CD4-positive, CD25-positive, alpha-beta regulatory T cell (primary cell): Measurements from ENCODE around the gene ADORA3. TPM values are rescaled to one million over a fixed set of nuclear protein-coding genes. Genes with fewer than 3 reads are reported as not detected.

ENCODE experiments used
- ATAC-seq, 2 donors: fragments of 150-1000 bp; cut with Tn5 transposase; one replicate each; pipeline ENCODE4 v1.10.0; 2021; ENCODE audit warnings: low read depth in 2 of 2, moderate number of reproducible peaks in 2 of 2, moderate library complexity in 1 of 2
- DNase-seq, 3 donors: peaks; one replicate each; pipeline versions ENCODE4 v3.0.0 to v3.0.0-alpha.2; 2012 to 2022; ENCODE audit warnings: mixed read lengths in 1 of 3
- H3K27ac ChIP-seq: one replicate; pipeline ENCODE4 v1.7.0; 2013; ENCODE audit warnings: mild to moderate bottlenecking, low read length; ENCODE audit not compliant: insufficient read depth, poor library complexity, severe bottlenecking
- H3K27me3 ChIP-seq: one replicate; pipeline ENCODE4 v1.7.0; 2013; ENCODE audit warnings: low read length; ENCODE audit not compliant: control insufficient read depth, insufficient read depth
- H3K36me3 ChIP-seq: one replicate; pipeline ENCODE4 v1.7.0; 2013; ENCODE audit warnings: mild to moderate bottlenecking, low read length, moderate library complexity; ENCODE audit not compliant: control insufficient read depth, insufficient read depth
- H3K4me1 ChIP-seq: 2 replicates; pipeline ENCODE4 v1.7.0; 2013; ENCODE audit warnings: mild to moderate bottlenecking, low read length; ENCODE audit not compliant: insufficient read depth, control insufficient read depth, poor library complexity, severe bottlenecking
- H3K4me3 ChIP-seq: one replicate; pipeline ENCODE4 v1.7.0; 2013; ENCODE audit warnings: low read depth, mild to moderate bottlenecking, low read length, moderate library complexity
- H3K9me3 ChIP-seq, 2 experiments: 1 replicate in 1 of 2; 2 replicates in 1 of 2; pipeline ENCODE4 v1.7.0; 2013; ENCODE audit warnings: low read length in 2 of 2, mild to moderate bottlenecking in 1 of 2, moderate library complexity in 1 of 2; ENCODE audit not compliant: control insufficient read depth in 2 of 2
- H3K27ac Mint-ChIP-seq, 3 donors: one replicate each; pipeline ENCODE4 v1.8.0; 2020 to 2022; ENCODE audit warnings: mild to moderate bottlenecking in 3 of 3, mixed read lengths in 3 of 3, moderate library complexity in 2 of 3
- H3K27me3 Mint-ChIP-seq: one replicate; pipeline ENCODE4 v1.8.0; 2022; ENCODE audit warnings: mild to moderate bottlenecking, mixed read lengths
- H3K36me3 Mint-ChIP-seq: one replicate; pipeline ENCODE4 v1.8.0; 2020; ENCODE audit warnings: mixed read lengths
- H3K4me1 Mint-ChIP-seq, 4 donors: one replicate each; pipeline ENCODE4 v1.8.0; 2020 to 2022; ENCODE audit warnings: mixed read lengths in 4 of 4, mild to moderate bottlenecking in 1 of 4
- H3K4me3 Mint-ChIP-seq, 4 donors: one replicate each; pipeline ENCODE4 v1.8.0; 2020 to 2022; ENCODE audit warnings: mild to moderate bottlenecking in 4 of 4, mixed read lengths in 4 of 4, moderate library complexity in 3 of 4
- H3K9me3 Mint-ChIP-seq, 7 donors: one replicate each; pipeline ENCODE4 v1.8.0; 2020 to 2022; ENCODE audit warnings: mixed read lengths in 7 of 7, mild to moderate bottlenecking in 3 of 7, moderate library complexity in 2 of 7
- polyA plus RNA-seq, 4 donors: library from polyadenylated mRNA; unstranded; fragments of 300-500 nt; fragmentation: Illumina TruSeq; gene quantifications; one replicate each; pipeline ENCODE4 v1.2.3, GENCODE V29; 2021
- total RNA-seq: library from RNA; stranded (reverse); gene quantifications from one replicate; pipeline ENCODE4 v1.2.3, GENCODE V29; 2022

The ADORA3 gene
- total and polyA plus RNA-seq, 5 donors from 2014 or later = not detected

- H3K27me3 Mint-ChIP-seq = peaks cover 12% of the 10 kb centered on the region
- DNase-seq (no peak), ATAC-seq (no peak)
- no peaks in the 10 kb centered on the region for H3K36me3 Mint-ChIP-seq
- no peaks in the 10 kb centered on the region for H3K27me3 ChIP-seq
- H3K27ac ChIP-seq = no peak overlapping the region
- H3K4me1 Mint-ChIP-seq = no peaks in the 10 kb centered on the region
- peaks cover 0 to 6% (median 2%) of the 10 kb centered on the region in 7 donors for H3K9me3 Mint-ChIP-seq
- H3K4me3 ChIP-seq = no peak overlapping the region
- no peaks in the 10 kb centered on the region for H3K4me1 ChIP-seq
- no peak overlapping the region for H3K4me3 Mint-ChIP-seq
- no peak overlapping the region for H3K27ac Mint-ChIP-seq
- H3K9me3 ChIP-seq = no peaks in the 10 kb centered on the region
- no peaks in the 10 kb centered on the region for H3K36me3 ChIP-seq
Observed at GRCh38 chr1:111491070-111491469, 12.4 kb downstream of the ADORA3 start.

- Mint-ChIP-seq H3K4me3 (no peak overlapping the region), H3K27me3 (peaks cover 12% of the 10 kb centered on the region), H3K9me3 (peaks cover 0 to 2% (median 0%) of the 10 kb centered on the region in 7 donors), H3K36me3 (no peaks in the 10 kb centered on the region), H3K27ac (peak overlapping the region in 1 of 3 donors; percentile 35), H3K4me1 (peaks cover 0 to 2% (median 0%) of the 10 kb centered on the region in 4 donors)
- ATAC-seq (no peak), DNase-seq (no peak)
- Histone ChIP-seq H3K4me3 (no peak overlapping the region), H3K27ac (no peak overlapping the region), H3K9me3 (no peaks in the 10 kb centered on the region), H3K27me3 (no peaks in the 10 kb centered on the region), H3K36me3 (no peaks in the 10 kb centered on the region), H3K4me1 (no peaks in the 10 kb centered on the region)
Observed at GRCh38 chr1:111490220-111490619, 13.2 kb downstream of the ADORA3 start.

GRCh38 chr1:111489604-111490003 lies 13.8 kb downstream of the ADORA3 start:
- peak overlapping the region in 1 of 3 donors; percentile 55 for H3K27ac Mint-ChIP-seq
- H3K27ac ChIP-seq = no peak overlapping the region
- no peak overlapping the region for H3K4me3 ChIP-seq
- ATAC-seq = no peak
- H3K4me3 Mint-ChIP-seq = no peak overlapping the region
- no peak for DNase-seq
- H3K9me3 Mint-ChIP-seq = peaks cover 0 to 2% (median 0%) of the 10 kb centered on the region in 7 donors
- no peaks in the 10 kb centered on the region for H3K4me1 ChIP-seq
- no peaks in the 10 kb centered on the region for H3K9me3 ChIP-seq
- peaks cover 12% of the 10 kb centered on the region for H3K27me3 Mint-ChIP-seq
- H3K4me1 Mint-ChIP-seq = peaks cover 0 to 3% (median 1%) of the 10 kb centered on the region in 4 donors
- H3K36me3 Mint-ChIP-seq = no peaks in the 10 kb centered on the region
- no peaks in the 10 kb centered on the region for H3K27me3 ChIP-seq
- no peaks in the 10 kb centered on the region for H3K36me3 ChIP-seq

DNA sequence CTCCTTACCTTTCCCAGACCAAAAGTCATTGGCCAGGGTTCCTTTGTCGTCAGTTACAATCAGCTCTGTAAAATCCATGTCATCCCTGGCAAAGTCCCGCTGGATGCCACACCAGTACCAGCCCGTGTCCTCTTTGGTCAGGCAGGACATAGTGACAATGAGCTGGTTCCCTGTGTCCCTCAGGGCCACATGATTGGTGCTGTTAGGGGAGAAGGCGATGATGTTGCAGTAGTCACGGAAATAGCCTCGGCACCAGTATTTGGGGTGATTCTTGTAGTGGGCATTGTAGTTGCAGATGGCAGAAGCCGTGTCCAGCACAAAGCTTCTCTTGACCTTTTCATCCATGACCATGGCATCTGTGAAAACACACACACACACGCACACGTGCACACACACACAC lies 14.8 kb downstream of the ADORA3 start:
- Histone ChIP-seq H3K27ac (no peak overlapping the region), H3K4me3 (no peak overlapping the region), H3K36me3 (no peaks in the 10 kb centered on the region), H3K9me3 (no peaks in the 10 kb centered on the region), H3K4me1 (no peaks in the 10 kb centered on the region), H3K27me3 (no peaks in the 10 kb centered on the region)
- Mint-ChIP-seq H3K27me3 (peaks cover 4% of the 10 kb centered on the region), H3K4me1 (peaks cover 0 to 3% (median 1%) of the 10 kb centered on the region in 4 donors), H3K27ac (no peak overlapping the region), H3K4me3 (no peak overlapping the region), H3K9me3 (no peaks in the 10 kb centered on the region), H3K36me3 (no peaks in the 10 kb centered on the region)
- DNase-seq = no peak
- no peak for ATAC-seq

DNA sequence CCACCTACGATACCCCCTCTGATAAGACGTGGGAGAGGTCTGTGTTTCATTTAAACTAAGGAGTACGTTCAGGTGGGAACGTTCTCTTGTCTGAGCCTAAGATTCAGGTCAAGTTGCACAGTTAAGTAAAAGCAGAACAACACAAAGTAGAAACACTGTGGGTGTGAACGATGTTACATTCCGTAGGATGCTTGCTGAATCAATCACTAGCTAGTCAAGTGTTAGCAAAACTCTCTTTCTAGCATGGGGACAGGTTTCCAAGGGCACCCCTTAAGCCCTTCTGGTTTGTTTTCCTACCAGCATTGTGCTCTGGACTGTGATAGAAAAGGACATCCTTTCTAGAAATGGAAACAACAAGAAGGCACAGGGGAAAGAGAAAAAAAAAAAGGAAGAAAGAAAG lies 16.3 kb downstream of the ADORA3 start:
- peaks cover 0 to 12% (median 2%) of the 10 kb centered on the region in 4 donors for H3K4me1 Mint-ChIP-seq
- no peak overlapping the region for H3K4me3 Mint-ChIP-seq
- ATAC-seq = no peak

GRCh38 chr1:111486431-111486830 lies 17.0 kb downstream of the ADORA3 start:
- Mint-ChIP-seq H3K4me3 (no peak overlapping the region), H3K36me3 (no peaks in the 10 kb centered on the region), H3K27ac (no peak overlapping the region), H3K27me3 (peaks cover 4% of the 10 kb centered on the region), H3K4me1 (peaks cover 0 to 17% (median 3%) of the 10 kb centered on the region in 4 donors), H3K9me3 (no peaks in the 10 kb centered on the region)
- H3K9me3 ChIP-seq = no peaks in the 10 kb centered on the region
- H3K27ac ChIP-seq = no peak overlapping the region
- DNase-seq = no peak
- no peaks in the 10 kb centered on the region for H3K27me3 ChIP-seq
- no peaks in the 10 kb centered on the region for H3K36me3 ChIP-seq
- H3K4me1 ChIP-seq = no peaks in the 10 kb centered on the region
- H3K4me3 ChIP-seq = no peak overlapping the region
- ATAC-seq = no peak

More for the DNA sequence above, 16.3 kb downstream of the ADORA3 start:
- Mint-ChIP-seq H3K9me3 (no peaks in the 10 kb centered on the region), H3K27me3 (peaks cover 4% of the 10 kb centered on the region), H3K36me3 (no peaks in the 10 kb centered on the region), H3K27ac (no peak overlapping the region)
- H3K9me3 ChIP-seq = no peaks in the 10 kb centered on the region
- no peak overlapping the region for H3K27ac ChIP-seq
- no peaks in the 10 kb centered on the region for H3K27me3 ChIP-seq
- no peak overlapping the region for H3K4me3 ChIP-seq
- H3K4me1 ChIP-seq = no peaks in the 10 kb centered on the region
- no peak for DNase-seq
- H3K36me3 ChIP-seq = no peaks in the 10 kb centered on the region

- peak overlapping the region in 2 of 3 donors; percentile 38 to 55 for H3K27ac Mint-ChIP-seq
- Histone ChIP-seq H3K9me3 (no peaks in the 10 kb centered on the region), H3K4me3 (no peak overlapping the region), H3K27me3 (no peaks in the 10 kb centered on the region), H3K27ac (no peak overlapping the region), H3K4me1 (no peaks in the 10 kb centered on the region), H3K36me3 (no peaks in the 10 kb centered on the region)
- DNase-seq (no peak), ATAC-seq (no peak)
- no peaks in the 10 kb centered on the region for H3K36me3 Mint-ChIP-seq
- H3K4me3 Mint-ChIP-seq = no peak overlapping the region
- H3K4me1 Mint-ChIP-seq = peaks cover 0 to 22% (median 4%) of the 10 kb centered on the region in 4 donors
- no peaks in the 10 kb centered on the region for H3K27me3 Mint-ChIP-seq
- H3K9me3 Mint-ChIP-seq = no peaks in the 10 kb centered on the region
Observed at GRCh38 chr1:111484391-111485026, 18.9 kb downstream of the ADORA3 start.

DNA sequence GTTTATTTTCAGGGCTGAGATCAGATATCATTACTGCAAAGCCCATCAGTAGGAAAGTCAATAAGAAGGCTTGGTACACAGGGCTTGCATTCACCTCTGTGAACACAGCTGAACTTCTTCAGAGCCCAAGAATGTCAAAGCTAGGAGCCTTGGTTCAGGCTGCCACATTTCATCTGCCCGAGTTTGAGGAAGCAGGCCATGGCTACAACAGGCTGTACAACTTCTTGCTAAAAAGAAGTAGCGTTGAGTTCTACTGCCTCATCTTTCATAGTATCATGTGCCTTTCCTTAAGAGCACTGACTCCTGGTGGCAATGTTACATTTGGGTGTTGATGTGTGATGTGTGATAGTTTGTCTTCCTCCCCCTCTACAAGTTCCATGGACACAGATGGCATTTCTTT lies 19.6 kb downstream of the ADORA3 start:
- Histone ChIP-seq H3K27ac (no peak overlapping the region), H3K9me3 (no peaks in the 10 kb centered on the region), H3K4me1 (no peaks in the 10 kb centered on the region), H3K36me3 (no peaks in the 10 kb centered on the region), H3K27me3 (no peaks in the 10 kb centered on the region), H3K4me3 (no peak overlapping the region)
- Mint-ChIP-seq H3K4me1 (peaks cover 0 to 22% (median 4%) of the 10 kb centered on the region in 4 donors), H3K27me3 (no peaks in the 10 kb centered on the region), H3K9me3 (no peaks in the 10 kb centered on the region), H3K36me3 (no peaks in the 10 kb centered on the region), H3K4me3 (no peak overlapping the region), H3K27ac (no peak overlapping the region)
- DNase-seq (no peak), ATAC-seq (no peak)
